HCT116 (cell line): ENCODE results near the gene FOXO6.

Source experiments
- EZH2 ChIP-seq: fragments of 200-600 bp; sonication (generic); IDR thresholded peaks from 2 replicates; pipeline ENCODE4 v1.6.1; 2017; ENCODE audit warnings: antibody characterized with exemption, mixed run types
- EZH2phosphoT487 ChIP-seq: fragments of 200-600 bp; IDR thresholded peaks from 2 replicates; pipeline ENCODE4 v1.6.1; 2018; ENCODE audit warnings: antibody characterized with exemption, borderline replicate concordance
- MAX ChIP-seq: IDR thresholded peaks from 2 replicates; pipeline ENCODE4 v1.6.1; 2012
- POLR2AphosphoS5 ChIP-seq: IDR thresholded peaks from 2 replicates; pipeline ENCODE4 v1.6.1; 2011; ENCODE audit warnings: mild to moderate bottlenecking, low read depth, low read length, moderate library complexity
- SIN3A ChIP-seq: IDR thresholded peaks from 2 replicates; pipeline ENCODE4 v1.6.1; 2012; ENCODE audit warnings: low read depth
- SP1 ChIP-seq: IDR thresholded peaks from 2 replicates; pipeline ENCODE4 v1.6.1; 2012; ENCODE audit warnings: low read depth
- SRF ChIP-seq: IDR thresholded peaks from 2 replicates; pipeline ENCODE4 v1.6.1; 2012; ENCODE audit warnings: low read depth
- YY1 ChIP-seq: IDR thresholded peaks from 2 replicates; pipeline ENCODE4 v1.6.1; 2011; ENCODE audit warnings: low read length, low read depth, moderate library complexity, mild to moderate bottlenecking; ENCODE audit not compliant: insufficient replicate concordance; ENCODE audit errors: extremely low read depth
- ZBTB33 ChIP-seq: IDR thresholded peaks from 2 replicates; pipeline ENCODE4 v1.6.1; 2011; ENCODE audit warnings: mild to moderate bottlenecking, low read length, moderate library complexity; ENCODE audit not compliant: insufficient replicate concordance; ENCODE audit errors: extremely low read depth
- TF ChIP-seq, protein P1 (sequence below), 3 experiments: fragments of 200-600 bp in 1 of 3; sonication (generic) in 1 of 3; IDR thresholded peaks in 2 of 3; conservative IDR thresholded peaks in 1 of 3; 2 replicates each; pipeline ENCODE4 v1.5.1; 2012 to 2017; ENCODE audit warnings: low read depth in 2 of 3, low read length in 2 of 3, antibody characterized with exemption in 1 of 3, borderline replicate concordance in 1 of 3, control low read depth in 1 of 3, mild to moderate bottlenecking in 1 of 3, mixed read lengths in 1 of 3, mixed run types in 1 of 3, moderate library complexity in 1 of 3; ENCODE audit not compliant: insufficient read depth in 1 of 3
- TF ChIP-seq, protein P2 (sequence below): IDR thresholded peaks from 2 replicates; pipeline ENCODE4 v1.6.1; 2012; ENCODE audit warnings: low read depth

GRCh38 chr1:41320895-41321676 is 40.1 kb upstream of the FOXO6 start:
- TF ChIP-seq POLR2AphosphoS5 = no peak
- TF ChIP-seq, protein P1, sequence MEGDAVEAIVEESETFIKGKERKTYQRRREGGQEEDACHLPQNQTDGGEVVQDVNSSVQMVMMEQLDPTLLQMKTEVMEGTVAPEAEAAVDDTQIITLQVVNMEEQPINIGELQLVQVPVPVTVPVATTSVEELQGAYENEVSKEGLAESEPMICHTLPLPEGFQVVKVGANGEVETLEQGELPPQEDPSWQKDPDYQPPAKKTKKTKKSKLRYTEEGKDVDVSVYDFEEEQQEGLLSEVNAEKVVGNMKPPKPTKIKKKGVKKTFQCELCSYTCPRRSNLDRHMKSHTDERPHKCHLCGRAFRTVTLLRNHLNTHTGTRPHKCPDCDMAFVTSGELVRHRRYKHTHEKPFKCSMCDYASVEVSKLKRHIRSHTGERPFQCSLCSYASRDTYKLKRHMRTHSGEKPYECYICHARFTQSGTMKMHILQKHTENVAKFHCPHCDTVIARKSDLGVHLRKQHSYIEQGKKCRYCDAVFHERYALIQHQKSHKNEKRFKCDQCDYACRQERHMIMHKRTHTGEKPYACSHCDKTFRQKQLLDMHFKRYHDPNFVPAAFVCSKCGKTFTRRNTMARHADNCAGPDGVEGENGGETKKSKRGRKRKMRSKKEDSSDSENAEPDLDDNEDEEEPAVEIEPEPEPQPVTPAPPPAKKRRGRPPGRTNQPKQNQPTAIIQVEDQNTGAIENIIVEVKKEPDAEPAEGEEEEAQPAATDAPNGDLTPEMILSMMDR (IDR thresholded peaks at IDR 0.05 in 2 of 3, conservative IDR thresholded peaks at IDR 0.05 in 1 of 3; ENCODE audit: borderline replicate concordance in 1 of 3, insufficient read depth in 1 of 3, low read depth in 2 of 3, low read length in 2 of 3) = no peak
- TF ChIP-seq SP1 = no peak
- TF ChIP-seq SIN3A = no peak
- TF ChIP-seq EZH2phosphoT487 = no peak
- TF ChIP-seq, protein P2, sequence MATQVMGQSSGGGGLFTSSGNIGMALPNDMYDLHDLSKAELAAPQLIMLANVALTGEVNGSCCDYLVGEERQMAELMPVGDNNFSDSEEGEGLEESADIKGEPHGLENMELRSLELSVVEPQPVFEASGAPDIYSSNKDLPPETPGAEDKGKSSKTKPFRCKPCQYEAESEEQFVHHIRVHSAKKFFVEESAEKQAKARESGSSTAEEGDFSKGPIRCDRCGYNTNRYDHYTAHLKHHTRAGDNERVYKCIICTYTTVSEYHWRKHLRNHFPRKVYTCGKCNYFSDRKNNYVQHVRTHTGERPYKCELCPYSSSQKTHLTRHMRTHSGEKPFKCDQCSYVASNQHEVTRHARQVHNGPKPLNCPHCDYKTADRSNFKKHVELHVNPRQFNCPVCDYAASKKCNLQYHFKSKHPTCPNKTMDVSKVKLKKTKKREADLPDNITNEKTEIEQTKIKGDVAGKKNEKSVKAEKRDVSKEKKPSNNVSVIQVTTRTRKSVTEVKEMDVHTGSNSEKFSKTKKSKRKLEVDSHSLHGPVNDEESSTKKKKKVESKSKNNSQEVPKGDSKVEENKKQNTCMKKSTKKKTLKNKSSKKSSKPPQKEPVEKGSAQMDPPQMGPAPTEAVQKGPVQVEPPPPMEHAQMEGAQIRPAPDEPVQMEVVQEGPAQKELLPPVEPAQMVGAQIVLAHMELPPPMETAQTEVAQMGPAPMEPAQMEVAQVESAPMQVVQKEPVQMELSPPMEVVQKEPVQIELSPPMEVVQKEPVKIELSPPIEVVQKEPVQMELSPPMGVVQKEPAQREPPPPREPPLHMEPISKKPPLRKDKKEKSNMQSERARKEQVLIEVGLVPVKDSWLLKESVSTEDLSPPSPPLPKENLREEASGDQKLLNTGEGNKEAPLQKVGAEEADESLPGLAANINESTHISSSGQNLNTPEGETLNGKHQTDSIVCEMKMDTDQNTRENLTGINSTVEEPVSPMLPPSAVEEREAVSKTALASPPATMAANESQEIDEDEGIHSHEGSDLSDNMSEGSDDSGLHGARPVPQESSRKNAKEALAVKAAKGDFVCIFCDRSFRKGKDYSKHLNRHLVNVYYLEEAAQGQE = no peak
- TF ChIP-seq SRF = no peak
- no peak for TF ChIP-seq MAX
- TF ChIP-seq YY1 = no peak
- no peak for TF ChIP-seq EZH2
- no peak for TF ChIP-seq ZBTB33
